ENCODE data around the gene ERCC1.

Gene ERCC1

GRCh38 chr19:45423589-45424190 lies at the start of gene ERCC1:
Gene ERCC1 (minus strand): TSS chr19:45423917. CDS start chr19:45423374, 543 bp downstream.
- peak within 1 kb of the TSS; percentile 71 for H3K4me3 ChIP-seq (replicated peaks; ENCODE audit: low read depth, low read length)
- TF ChIP-seq CTCF (IDR thresholded peaks at IDR 0.05; ENCODE audit: low read length, missing control alignments) = no peak
- DNase-seq (ENCODE audit: low read depth) = peak; percentile 95

- no peak for DNase-seq (ENCODE audit: low read depth)
- H3K4me3 ChIP-seq (replicated peaks; ENCODE audit: low read depth, low read length) = no peak overlapping the region
- TF ChIP-seq CTCF (IDR thresholded peaks at IDR 0.05; ENCODE audit: low read length, missing control alignments) = no peak
Measured at GRCh38 chr19:45473367-45473681, 49.6 kb upstream of the ERCC1 start.

- DNase-seq (ENCODE audit: low read depth) = peak; percentile 36
Measured at GRCh38 chr19:45472563-45473366, 49.0 kb upstream of the ERCC1 start.

GRCh38 chr19:45471931-45472562 lies 48.3 kb upstream of the ERCC1 start:
- DNase-seq (ENCODE audit: low read depth) = peak; percentile 38
- no peak for TF ChIP-seq CTCF (IDR thresholded peaks at IDR 0.05; ENCODE audit: low read length, missing control alignments)
- H3K4me3 ChIP-seq (replicated peaks; ENCODE audit: low read depth, low read length) = no peak overlapping the region

More at GRCh38 chr19:45472563-45473366, 49.0 kb upstream of the ERCC1 start:
- TF ChIP-seq CTCF (IDR thresholded peaks at IDR 0.05; ENCODE audit: low read length, missing control alignments) = no peak
- no peak overlapping the region for H3K4me3 ChIP-seq (replicated peaks; ENCODE audit: low read depth, low read length)

- no peak for TF ChIP-seq CTCF (IDR thresholded peaks at IDR 0.05; ENCODE audit: low read length, missing control alignments)
- H3K4me3 ChIP-seq (replicated peaks; ENCODE audit: low read depth, low read length) = no peak overlapping the region
- DNase-seq (ENCODE audit: low read depth) = no peak
Measured at GRCh38 chr19:45471111-45471930, 47.6 kb upstream of the ERCC1 start.

GRCh38 chr19:45470762-45471081 lies 47.0 kb upstream of the ERCC1 start:
- DNase-seq (ENCODE audit: low read depth) = no peak
- no peak overlapping the region for H3K4me3 ChIP-seq (replicated peaks; ENCODE audit: low read depth, low read length)
- TF ChIP-seq CTCF (IDR thresholded peaks at IDR 0.05; ENCODE audit: low read length, missing control alignments) = no peak

Measured in fibroblast of pulmonary artery (primary cell).